Stimulated activated naive CD4-positive, alpha-beta T cell (primary cell): ENCODE results near the gene GPR34.
"Not testable (repeated sequence)": the region's sequence is repeated elsewhere in the genome, so short reads cannot be mapped to it uniquely, and the experiment has no call there.

Source experiments
- DNase-seq, 6 experiments: peaks; one replicate each; lab custom pipeline; 2025; lab: John Stamatoyannopoulos, UW

The GPR34 gene

DNA sequence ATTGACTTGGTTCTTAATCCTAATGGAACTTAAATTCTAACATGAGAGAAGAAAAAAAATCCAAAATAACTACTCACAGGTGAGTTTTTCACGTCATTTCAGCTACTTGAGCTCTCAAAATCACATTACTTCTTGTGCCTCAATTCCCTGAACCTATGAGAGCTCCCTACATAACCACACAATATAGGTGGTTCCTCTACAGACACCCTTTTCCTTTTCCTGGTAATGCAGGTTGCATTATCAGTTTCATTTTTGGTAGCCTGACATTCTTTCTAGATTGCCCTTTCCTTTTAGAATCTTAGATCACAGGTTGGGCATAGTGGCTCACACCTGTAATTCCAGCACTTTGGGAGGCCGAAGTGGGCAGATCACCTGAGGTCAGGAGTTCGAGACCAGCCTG lies 4.3 kb downstream of the GPR34 start:
- DNase-seq: no peak

DNA sequence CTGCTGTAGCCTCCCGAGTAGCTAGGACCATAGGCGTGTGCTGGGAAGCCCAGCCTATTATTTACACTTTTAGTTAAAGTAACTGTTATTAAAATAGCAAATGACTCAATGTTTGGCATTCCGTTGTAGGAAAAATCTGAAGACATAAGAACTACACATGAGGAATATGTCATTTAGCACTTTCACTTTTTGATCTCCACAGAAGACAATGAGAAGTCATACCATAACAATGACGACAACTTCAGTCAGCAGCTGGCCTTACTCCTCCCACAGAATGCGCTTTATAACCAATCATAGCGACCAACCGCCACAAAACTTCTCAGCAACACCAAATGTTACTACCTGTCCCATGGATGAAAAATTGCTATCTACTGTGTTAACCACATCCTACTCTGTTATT lies 6.7 kb downstream of the GPR34 start:
- DNase-seq: no peak

GRCh38 chrX:41703574-41704029 lies 14.8 kb downstream of the GPR34 start:
- DNase-seq: no peak

- no peak for DNase-seq
These were observed 16.3 kb downstream of the GPR34 start for GRCh38 chrX:41705042-41705441.

- DNase-seq: no peak
These were observed 17.1 kb downstream of the GPR34 start for GRCh38 chrX:41705680-41706374.

GRCh38 chrX:41707218-41707617 lies 18.4 kb downstream of the GPR34 start:
- DNase-seq: no peak

GRCh38 chrX:41708486-41708885 lies 19.7 kb downstream of the GPR34 start:
- DNase-seq: no peak

- DNase-seq: no peak
These were observed 22.4 kb downstream of the GPR34 start for GRCh38 chrX:41711021-41711667.

- DNase-seq: no peak
These were observed 27.4 kb downstream of the GPR34 start for GRCh38 chrX:41716222-41716621.

- DNase-seq: no peak
These were observed 28.1 kb downstream of the GPR34 start for GRCh38 chrX:41716767-41717473.

GRCh38 chrX:41718481-41719235 lies 29.9 kb downstream of the GPR34 start:
- DNase-seq: no peak

DNA sequence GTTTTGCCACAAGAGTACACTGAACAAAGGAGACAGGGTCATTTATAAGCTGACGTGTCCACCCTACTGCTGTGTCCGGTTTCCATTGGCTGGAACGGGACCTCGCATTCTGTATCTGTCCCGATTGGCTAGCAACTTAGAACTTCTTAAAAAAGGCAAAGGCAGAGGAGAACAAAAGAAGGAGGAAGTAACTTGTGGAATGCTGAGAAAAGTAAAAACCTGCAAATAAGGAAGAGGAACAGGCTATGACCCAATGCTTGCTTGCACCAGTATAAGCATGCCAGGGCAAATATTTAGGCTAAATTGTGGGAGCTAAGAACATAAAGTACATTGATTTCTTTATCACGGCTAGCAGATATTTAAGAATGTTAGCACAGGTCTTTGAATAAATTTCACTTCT lies 30.8 kb downstream of the GPR34 start:
- not testable (repeated sequence) for DNase-seq

DNA sequence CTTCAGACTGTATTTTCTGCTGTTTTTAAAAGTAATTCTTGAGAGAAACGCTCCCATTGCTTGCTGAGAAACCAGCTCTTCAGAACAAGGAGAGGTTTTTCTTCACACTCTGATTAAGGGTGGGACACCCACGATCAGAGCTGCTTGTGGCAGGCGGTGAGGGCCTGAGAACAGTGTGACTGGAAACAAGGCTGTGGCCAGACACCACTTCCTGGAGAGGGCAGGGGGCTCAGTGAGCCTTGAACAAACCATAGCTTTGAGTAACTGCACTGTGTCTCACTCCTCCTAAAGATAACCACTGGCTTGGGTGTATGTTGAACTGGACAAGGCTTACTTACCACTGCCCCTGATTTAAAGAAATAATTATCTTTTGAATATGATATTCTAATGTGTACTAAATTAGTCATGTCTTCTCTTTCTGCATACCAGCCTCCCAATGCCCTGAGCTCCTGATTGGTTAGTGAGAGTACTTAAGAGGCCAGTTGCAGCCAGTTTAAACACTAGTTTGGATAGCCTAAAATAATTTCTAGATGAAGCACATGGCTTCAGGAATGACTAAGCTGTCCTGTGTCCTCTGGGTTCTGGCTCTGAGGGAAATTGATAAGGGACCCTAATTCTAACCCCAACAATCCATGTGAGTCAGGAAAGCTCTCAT lies 31.5 kb downstream of the GPR34 start:
- no peak for DNase-seq

- DNase-seq: no peak
These were observed 32.8 kb downstream of the GPR34 start for GRCh38 chrX:41721590-41721989.

DNA sequence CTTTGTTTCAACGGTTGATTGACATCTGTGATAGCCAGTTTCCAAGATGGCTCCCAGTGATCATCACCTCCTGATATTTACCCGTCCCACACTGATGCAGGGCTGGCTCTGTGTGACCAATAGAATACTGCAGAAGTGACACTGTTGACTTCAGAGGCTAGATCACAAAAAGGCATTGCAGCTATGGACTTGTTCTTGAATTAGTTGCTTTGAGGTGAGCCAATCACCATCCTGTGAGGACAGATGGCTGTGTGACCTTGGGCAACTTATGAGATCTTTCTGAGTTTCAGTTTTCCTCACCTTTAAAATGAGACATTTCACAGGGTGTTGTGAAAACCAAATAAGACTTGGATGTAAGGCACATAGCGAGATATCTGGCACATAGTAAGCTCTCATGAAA lies 33.4 kb downstream of the GPR34 start:
- DNase-seq: no peak

GRCh38 chrX:41722816-41723618 lies 34.2 kb downstream of the GPR34 start:
- DNase-seq: no peak

DNA sequence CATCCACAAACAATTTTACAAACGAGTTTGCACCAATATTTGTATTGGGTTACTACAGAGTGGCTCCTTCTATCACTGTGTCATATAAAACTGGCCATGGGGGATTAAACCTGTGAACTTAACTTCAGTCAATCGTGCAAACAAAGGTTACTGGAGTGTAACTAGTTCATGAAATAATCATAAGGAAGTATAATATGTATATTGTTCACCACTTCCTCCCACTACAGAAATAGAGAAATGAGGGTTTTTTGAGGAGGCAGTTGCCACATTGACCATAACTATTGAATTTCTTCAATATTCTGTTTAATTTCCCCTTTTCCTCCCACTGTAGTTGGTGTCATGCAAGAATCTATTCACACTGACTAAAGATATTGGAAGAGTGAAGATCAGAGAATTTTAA lies 35.1 kb downstream of the GPR34 start, which contains the start of gene GPR82:
Gene GPR82, plus strand, starts transcription at position 356 of the 400 bp plus-strand sequence. CDS start 2,846 bp downstream, outside the sequence.
- DNase-seq: no peak

DNA sequence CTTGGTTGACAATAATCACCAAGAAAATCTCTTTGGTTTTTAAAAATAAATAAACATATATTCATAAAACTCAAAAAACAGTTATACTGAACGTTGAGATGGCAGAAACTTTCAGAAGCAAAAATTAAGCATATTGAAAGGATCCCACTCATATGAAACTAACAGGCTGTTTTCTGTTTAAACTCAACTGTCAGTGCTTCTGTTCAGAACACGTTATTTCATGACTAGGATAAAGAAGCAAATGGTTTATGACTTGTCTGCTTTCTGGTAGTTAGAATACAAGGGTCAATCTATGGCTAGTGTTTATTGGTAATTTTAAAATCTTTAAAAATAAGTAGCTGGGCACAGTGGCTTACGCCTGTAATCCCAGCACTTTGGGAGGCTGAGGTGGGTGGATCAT lies 39.4 kb downstream of the GPR34 start:
- no peak for DNase-seq

DNA sequence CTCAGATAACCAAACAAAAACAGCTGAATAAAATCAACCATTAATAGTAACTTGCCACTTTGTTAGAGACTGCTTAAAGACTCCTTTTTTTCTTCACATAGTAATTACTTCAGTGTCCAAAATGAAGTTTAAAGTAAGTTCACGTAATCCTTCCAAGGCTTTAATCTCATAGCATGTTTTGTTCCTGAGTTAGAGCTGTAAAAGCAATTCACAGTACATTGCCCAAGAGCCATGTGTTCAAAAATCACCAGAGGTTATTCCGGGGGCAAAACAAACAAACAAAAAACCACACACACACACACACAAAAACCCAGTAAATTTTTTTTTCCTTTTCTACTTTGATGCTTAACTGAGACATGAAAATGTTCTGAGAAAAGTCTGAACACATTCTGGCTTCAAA lies 41.3 kb downstream of the GPR34 start:
- DNase-seq: no peak

DNA sequence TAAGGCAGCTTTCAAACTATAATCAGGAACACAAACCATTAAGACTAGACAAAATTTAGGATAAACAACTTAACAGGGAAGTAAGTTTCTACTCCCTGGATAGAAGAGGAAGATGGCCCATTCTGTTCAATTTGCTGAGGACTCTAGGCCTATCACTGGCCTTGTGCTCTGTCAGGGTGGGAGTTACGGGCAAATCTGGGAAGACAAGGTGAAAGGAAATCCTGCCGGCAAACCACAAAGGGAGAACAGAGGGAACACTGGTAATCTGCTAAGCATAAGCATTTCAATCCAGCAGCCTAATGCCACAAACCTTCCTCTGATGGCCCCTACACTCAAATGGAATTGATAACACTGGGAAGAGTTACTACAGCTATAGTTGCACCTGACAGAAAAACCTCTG lies 43.5 kb downstream of the GPR34 start:
- no peak for DNase-seq

DNA sequence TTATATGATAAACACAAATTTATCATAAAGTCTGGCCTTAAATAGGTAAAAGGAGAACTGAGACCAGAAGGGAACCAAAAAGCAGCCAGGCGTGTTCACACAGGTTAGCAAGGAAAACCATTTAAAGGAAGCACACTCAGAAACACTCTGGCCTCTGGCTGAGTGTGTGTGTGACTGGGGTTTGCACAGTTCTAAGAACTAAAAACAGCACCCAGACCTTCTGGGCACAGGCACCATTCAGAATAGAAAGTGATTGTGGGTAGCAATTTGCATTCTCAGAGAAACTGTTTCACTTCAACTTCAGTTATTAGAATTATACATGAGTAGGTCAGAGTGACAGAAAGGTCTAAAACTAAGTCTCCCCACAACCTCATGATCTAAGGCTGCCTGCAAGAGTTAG lies 45.2 kb downstream of the GPR34 start:
- no peak for DNase-seq
